Left lung (tissue), 10 donors: ENCODE data around the gene ARID1A. TPM values are rescaled to one million over a fixed set of nuclear protein-coding genes. Genes with fewer than 3 reads are reported as not detected.

Experiments
- ATAC-seq: fragments of 200-7000 bp; cut with Tn5 transposase; one replicate; pipeline ENCODE4 v1.9.1; 2020; ENCODE audit warnings: moderate library complexity
- DNase-seq, 4 donors: peaks; one replicate each; pipeline ENCODE4 v3.0.0-alpha.2; 2013 to 2020
- H3K27ac ChIP-seq, 2 donors: fragments of 200-600 bp; sonication (generic) in 1 of 2; one replicate each; pipeline versions ENCODE4 v1.5.0 to v1.8.0; 2020 to 2021
- H3K27me3 ChIP-seq, 2 donors: fragments of 200-600 bp; sonication (generic) in 1 of 2; one replicate each; pipeline versions ENCODE4 v1.5.0 to v1.8.0; 2020 to 2021
- H3K36me3 ChIP-seq, 2 donors: fragments of 200-600 bp; sonication (generic) in 1 of 2; one replicate each; pipeline versions ENCODE4 v1.5.0 to v1.8.0; 2020 to 2021
- H3K4me1 ChIP-seq, 2 donors: fragments of 200-600 bp; one replicate each; pipeline ENCODE4 v1.8.0; 2021
- H3K4me3 ChIP-seq, 2 donors: fragments of 200-600 bp; sonication (generic) in 1 of 2; one replicate each; pipeline versions ENCODE4 v1.5.0 to v1.8.0; 2020 to 2021; ENCODE audit warnings: mild to moderate bottlenecking in 1 of 2
- H3K9me3 ChIP-seq, 2 donors: fragments of 200-600 bp; sonication (generic) in 1 of 2; one replicate each; pipeline versions ENCODE4 v1.5.0 to v1.8.0; 2020 to 2021
- intact Hi-C, 2 donors: fragments of 100-400 bp; cut with DNase I; formaldehyde crosslinking; loops; one replicate each; pipeline versions ENCODE4 v1.11.2 to v1.14.2; 2022
- polyA plus RNA-seq, 6 donors: library from polyadenylated mRNA; unstranded; fragments of 120-200 nt; gene quantifications; one replicate each; pipeline ENCODE4 v1.2.1, GENCODE V29; 2013; ENCODE audit not compliant: insufficient read length in 6 of 6
- total RNA-seq, 2 donors: library from RNA; stranded (reverse); fragmentation: NEBNext Ultra II Directional; extraction: Animal tissue kit (Norgen Biotek cat#: 25700); gene quantifications; one replicate each; pipeline ENCODE4 v1.2.1, GENCODE V29; 2021
- TF ChIP-seq, protein P1 (sequence below), 2 donors: fragments of 200-600 bp; sonication (generic) in 1 of 2; IDR thresholded peaks; one replicate each; pipeline versions ENCODE4 v1.5.0 to v1.8.0; 2021; ENCODE audit warnings: antibody characterized with exemption in 2 of 2
- donor health status: DM: no; HTN: yes; CAD: no.
- donor health status: DM: no; HTN: no; CAD: no.

Gene ARID1A
- total and polyA plus RNA-seq, 8 donors: 65.5 to 106 (median 97.0) TPM

DNA sequence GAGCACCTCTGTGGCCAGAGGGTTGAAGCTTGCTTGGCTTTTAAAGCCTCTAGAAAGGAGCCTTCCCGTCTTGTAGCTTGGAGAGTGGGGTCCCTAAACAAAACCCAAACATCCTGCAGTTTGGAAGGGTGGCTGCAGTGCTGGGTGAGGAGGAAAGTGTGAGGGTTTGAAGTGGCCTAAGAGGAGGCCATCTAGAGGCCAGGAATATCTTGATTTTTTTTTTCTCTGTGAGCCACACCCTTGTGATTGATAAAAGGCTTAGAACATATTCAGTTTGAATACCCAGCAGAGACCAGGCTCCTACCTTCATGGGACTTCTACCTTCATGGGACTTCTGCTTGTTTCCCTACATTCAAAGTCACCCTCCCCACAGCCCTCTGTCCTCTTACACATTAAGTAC, 54.6 kb downstream of the ARID1A start:
- peak overlapping the region in 1 of 2 donors; percentile 64 for H3K27ac ChIP-seq
- no peaks in the 10 kb centered on the region for H3K27me3 ChIP-seq
- no peak for ATAC-seq
- H3K4me3 ChIP-seq: no peak overlapping the region
- peaks cover 0 to 67% of the 10 kb centered on the region in 2 donors for H3K36me3 ChIP-seq
- H3K4me1 ChIP-seq: peaks cover 15 to 62% of the 10 kb centered on the region in 2 donors
- TF ChIP-seq, protein P1, sequence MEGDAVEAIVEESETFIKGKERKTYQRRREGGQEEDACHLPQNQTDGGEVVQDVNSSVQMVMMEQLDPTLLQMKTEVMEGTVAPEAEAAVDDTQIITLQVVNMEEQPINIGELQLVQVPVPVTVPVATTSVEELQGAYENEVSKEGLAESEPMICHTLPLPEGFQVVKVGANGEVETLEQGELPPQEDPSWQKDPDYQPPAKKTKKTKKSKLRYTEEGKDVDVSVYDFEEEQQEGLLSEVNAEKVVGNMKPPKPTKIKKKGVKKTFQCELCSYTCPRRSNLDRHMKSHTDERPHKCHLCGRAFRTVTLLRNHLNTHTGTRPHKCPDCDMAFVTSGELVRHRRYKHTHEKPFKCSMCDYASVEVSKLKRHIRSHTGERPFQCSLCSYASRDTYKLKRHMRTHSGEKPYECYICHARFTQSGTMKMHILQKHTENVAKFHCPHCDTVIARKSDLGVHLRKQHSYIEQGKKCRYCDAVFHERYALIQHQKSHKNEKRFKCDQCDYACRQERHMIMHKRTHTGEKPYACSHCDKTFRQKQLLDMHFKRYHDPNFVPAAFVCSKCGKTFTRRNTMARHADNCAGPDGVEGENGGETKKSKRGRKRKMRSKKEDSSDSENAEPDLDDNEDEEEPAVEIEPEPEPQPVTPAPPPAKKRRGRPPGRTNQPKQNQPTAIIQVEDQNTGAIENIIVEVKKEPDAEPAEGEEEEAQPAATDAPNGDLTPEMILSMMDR (IDR thresholded peaks at IDR 0.05): no peak
- H3K9me3 ChIP-seq: no peaks in the 10 kb centered on the region
- intact Hi-C loops: no loop called here
- DNase-seq: no peak

DNA sequence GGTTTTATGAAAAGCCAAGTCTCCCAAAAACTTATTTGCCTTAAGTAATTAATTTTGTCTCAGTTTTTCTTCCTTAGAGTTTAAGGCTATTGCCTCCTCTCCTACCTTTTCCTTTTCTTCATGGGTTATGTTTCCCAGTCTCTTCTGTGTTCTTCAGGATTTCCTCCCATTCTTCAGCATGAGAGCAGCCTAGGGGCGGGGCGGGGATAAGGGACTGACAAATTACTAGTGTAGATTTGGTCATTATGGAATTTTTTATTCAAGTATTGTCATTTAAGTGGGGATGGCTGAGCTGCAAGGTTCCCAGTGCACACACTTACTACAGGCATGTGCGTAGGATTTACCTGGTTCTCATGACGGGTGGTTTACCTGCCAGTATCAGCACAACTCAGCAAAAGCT, 56.7 kb downstream of the ARID1A start:
- peaks cover 0 to 69% of the 10 kb centered on the region in 2 donors for H3K36me3 ChIP-seq
- no peaks in the 10 kb centered on the region for H3K27me3 ChIP-seq
- H3K27ac ChIP-seq: peak overlapping the region; percentile 16 to 64
- peaks cover 12 to 45% of the 10 kb centered on the region in 2 donors for H3K4me1 ChIP-seq
- TF ChIP-seq, protein P1 (IDR thresholded peaks at IDR 0.05): no peak
- no peaks in the 10 kb centered on the region for H3K9me3 ChIP-seq
- DNase-seq (no peak), ATAC-seq (no peak)
- no peak overlapping the region for H3K4me3 ChIP-seq
- intact Hi-C loops: no loop called here

DNA sequence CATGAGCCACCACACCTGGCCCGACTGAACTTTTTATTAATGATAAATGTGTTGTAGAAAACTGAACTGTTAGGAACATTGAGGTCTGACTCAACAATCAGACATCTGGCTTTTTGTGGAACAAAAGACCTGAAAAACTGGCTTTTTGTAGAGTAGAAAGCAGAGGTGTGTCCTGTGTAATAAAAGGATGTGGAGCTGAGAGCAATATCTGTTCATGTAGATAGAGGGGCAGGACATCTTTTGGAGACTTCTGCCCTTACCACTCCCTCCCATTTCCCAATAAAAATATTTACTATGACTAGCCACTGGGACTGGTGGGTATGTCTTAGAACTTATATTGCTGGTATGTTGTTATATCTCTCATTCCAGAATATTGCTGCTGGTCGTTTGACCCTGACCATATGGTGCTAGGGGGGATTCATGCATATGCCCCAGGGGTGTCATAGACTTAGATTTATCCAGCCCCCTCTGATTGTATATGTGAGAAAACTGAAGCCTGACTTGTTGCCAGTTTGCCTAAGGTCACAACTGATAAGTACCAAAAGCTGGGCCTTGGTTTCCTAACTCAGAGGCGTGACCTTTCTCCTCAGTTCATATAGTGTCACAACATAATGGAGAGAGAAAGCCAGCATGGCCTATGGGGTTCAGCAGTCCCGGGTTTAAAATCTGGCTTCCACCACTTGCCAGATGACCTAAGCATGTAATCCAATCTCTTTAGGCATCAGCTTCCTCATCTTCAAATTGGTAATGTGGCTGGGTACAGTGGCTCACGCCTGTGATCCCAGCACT, 58.5 kb downstream of the ARID1A start:
- DNase-seq (no peak), ATAC-seq (no peak)
- H3K27ac ChIP-seq: no peak overlapping the region
- no peaks in the 10 kb centered on the region for H3K9me3 ChIP-seq
- intact Hi-C loops: no loop called here
- H3K4me3 ChIP-seq: no peak overlapping the region
- peaks cover 9 to 36% of the 10 kb centered on the region in 2 donors for H3K4me1 ChIP-seq
- H3K27me3 ChIP-seq: no peaks in the 10 kb centered on the region
- H3K36me3 ChIP-seq: peaks cover 0 to 77% of the 10 kb centered on the region in 2 donors
- TF ChIP-seq, protein P1 (IDR thresholded peaks at IDR 0.05): no peak

DNA sequence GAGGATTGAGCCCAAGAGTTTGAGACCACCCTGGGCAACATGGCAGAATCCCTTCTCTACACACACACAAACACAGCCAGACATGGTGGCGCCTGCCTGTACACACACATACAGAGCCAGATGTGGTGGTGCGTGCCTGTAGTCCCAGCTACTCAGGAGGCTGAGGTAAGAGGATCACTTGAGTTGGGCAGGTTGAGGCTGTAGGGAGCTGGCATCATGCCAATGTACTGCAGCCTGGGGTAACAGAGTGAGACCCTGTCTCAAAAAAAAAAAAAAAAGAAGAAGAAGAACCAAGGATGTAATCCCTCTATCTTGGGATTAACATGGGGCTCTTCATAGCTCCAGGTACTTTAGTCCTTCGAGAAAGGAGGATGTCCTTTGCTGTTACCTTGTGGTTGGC, 62.5 kb downstream of the ARID1A start:
- H3K36me3 ChIP-seq: peaks cover 0 to 74% of the 10 kb centered on the region in 2 donors
- DNase-seq: no peak
- TF ChIP-seq, protein P1 (IDR thresholded peaks at IDR 0.05): no peak

DNA sequence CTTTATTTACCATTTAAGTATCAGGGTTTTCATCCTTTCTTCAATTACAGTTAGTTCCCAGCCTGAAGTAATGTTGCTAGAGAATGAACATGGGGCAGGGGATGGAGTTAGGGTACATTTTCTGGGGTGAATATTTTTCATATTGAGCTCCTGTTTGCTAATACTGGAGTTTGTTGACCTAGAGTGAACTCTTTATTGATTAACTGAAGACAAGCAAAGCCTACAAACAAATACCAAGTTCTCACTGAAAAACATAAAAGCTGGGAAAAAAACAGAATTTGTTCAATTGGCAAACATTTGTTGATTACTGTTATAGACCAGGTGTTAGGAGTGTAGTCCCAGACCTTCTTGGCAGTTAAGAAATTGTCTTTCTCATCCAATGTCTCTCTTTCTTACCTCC, 63.7 kb downstream of the ARID1A start:
- TF ChIP-seq, protein P1 (IDR thresholded peaks at IDR 0.05): no peak
- intact Hi-C loops: no loop called here
- no peak for ATAC-seq
- DNase-seq: no peak
- Histone ChIP-seq H3K36me3 (peaks cover 0 to 81% of the 10 kb centered on the region in 2 donors), H3K27ac (no peak overlapping the region), H3K4me3 (no peak overlapping the region), H3K4me1 (no peaks in the 10 kb centered on the region), H3K27me3 (no peaks in the 10 kb centered on the region), H3K9me3 (no peaks in the 10 kb centered on the region)

More for the DNA sequence above, 62.5 kb downstream of the ARID1A start:
- H3K4me1 ChIP-seq: peaks cover under 1 to 7% of the 10 kb centered on the region in 2 donors
- H3K4me3 ChIP-seq: no peak overlapping the region
- no peaks in the 10 kb centered on the region for H3K9me3 ChIP-seq
- intact Hi-C loops: no loop called here
- no peak for ATAC-seq
- no peak overlapping the region for H3K27ac ChIP-seq
- no peaks in the 10 kb centered on the region for H3K27me3 ChIP-seq
